Measurements from ENCODE around the gene LHFPL2.

GRCh38 chr5:78667461-78668103, 19.0 kb upstream of the LHFPL2 start:
- no peak for TF ChIP-seq POLR2A (IDR thresholded peaks at IDR 0.05)
- no peak for TF ChIP-seq CTCF (IDR thresholded peaks at IDR 0.05)

All from uterus (tissue), 2 donors.